Measurements from ENCODE around the gene IL19. TPM values are rescaled to one million over a fixed set of nuclear protein-coding genes. Genes with fewer than 3 reads are reported as not detected.

The IL19 gene
- polyA plus RNA-seq, 1 of the 3 experiments (the other 2 are of a cell fraction), result not detected

DNA sequence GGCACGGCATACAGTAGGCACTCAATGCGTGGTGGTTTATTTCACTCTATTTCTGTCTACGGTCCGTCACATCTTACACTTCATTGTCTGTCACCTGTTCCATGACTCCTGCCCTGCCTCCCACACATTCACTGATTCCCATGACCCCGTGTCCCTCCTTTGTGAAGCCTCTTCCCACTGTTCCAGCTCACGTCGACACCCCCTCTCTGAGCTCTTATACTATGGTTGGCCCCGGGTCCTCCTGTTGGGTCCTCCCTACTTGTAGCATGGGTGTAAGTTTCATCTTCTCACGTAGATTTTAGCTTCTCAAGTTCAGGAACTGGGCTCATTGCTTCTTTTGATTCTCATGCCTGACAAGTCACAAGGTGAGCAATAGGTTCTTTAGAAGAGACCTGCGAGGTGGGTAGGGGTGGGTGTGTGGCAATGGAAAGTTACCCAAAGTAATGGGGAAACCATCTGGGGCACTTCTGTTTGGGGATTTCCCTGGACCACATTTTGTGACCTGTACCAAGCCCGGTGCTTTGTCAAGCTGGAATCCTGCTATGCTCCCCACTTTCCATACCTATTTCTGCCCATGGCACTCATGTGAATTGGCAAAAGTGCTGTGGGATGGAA is 23.8 kb downstream of the IL19 start:
- H3K4me2 ChIP-seq, result no peak overlapping the region
- no peak overlapping the region for H2AFZ ChIP-seq (ENCODE audit: low read depth)
- no peak overlapping the region for H3K9ac ChIP-seq
- no peaks in the 10 kb centered on the region for H3K9me2 ChIP-seq
- no peaks in the 10 kb centered on the region for H3K79me2 ChIP-seq (ENCODE audit: insufficient read depth)
- no peaks in the 10 kb centered on the region for H3K9me3 ChIP-seq
- CTCF ChIA-PET, result interaction anchor here (1.0 to 1.6 kb wide), 4 partner anchors 11 to 188 kb away, joined by 3 to 10 read pairs (median 6); no protein-coding TSS in a partner anchor
- H3K4me3 ChIP-seq (ENCODE audit: low read depth in 2 of 2, low read length in 1 of 2), result no peak overlapping the region
- H3K27me3 ChIP-seq (ENCODE audit: insufficient read depth), result 0 out of 2 replicates have a peak, but pooled peaks cover 5% of the 10 kb centered on the region
- POLR2A ChIA-PET, result no interaction called here
- H3K27ac ChIP-seq (ENCODE audit: low read depth in 2 of 2, low read length in 1 of 2), result no peak overlapping the region
- no peak for DNase-seq
- WGBS (ENCODE audit: low lambda C conversion rate), result 63% methylated on average over 11 of the region's 11 CpGs
- H3F3A ChIP-seq (replicated peaks; ENCODE audit: insufficient read depth), result peaks cover 2% of the 10 kb centered on the region
- no peaks in the 10 kb centered on the region for H3K36me3 ChIP-seq (replicated peaks in 1 of 2; ENCODE audit: control insufficient read depth in 1 of 2, insufficient read depth in 2 of 2, low read length in 1 of 2)
- H3K4me1 ChIP-seq (ENCODE audit: control insufficient read depth in 1 of 2, insufficient read depth in 2 of 2, low read depth in 1 of 2, low read length in 1 of 2), result no peaks in the 10 kb centered on the region
- TF ChIP-seq, protein P1, sequence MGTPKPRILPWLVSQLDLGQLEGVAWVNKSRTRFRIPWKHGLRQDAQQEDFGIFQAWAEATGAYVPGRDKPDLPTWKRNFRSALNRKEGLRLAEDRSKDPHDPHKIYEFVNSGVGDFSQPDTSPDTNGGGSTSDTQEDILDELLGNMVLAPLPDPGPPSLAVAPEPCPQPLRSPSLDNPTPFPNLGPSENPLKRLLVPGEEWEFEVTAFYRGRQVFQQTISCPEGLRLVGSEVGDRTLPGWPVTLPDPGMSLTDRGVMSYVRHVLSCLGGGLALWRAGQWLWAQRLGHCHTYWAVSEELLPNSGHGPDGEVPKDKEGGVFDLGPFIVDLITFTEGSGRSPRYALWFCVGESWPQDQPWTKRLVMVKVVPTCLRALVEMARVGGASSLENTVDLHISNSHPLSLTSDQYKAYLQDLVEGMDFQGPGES (IDR thresholded peaks at IDR 0.05; ENCODE audit: low read depth, low read length), result no peak
- TF ChIP-seq, protein P2, sequence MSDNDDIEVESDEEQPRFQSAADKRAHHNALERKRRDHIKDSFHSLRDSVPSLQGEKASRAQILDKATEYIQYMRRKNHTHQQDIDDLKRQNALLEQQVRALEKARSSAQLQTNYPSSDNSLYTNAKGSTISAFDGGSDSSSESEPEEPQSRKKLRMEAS (IDR thresholded peaks at IDR 0.05; ENCODE audit: low read depth), result no peak
- TF ChIP-seq RAD21 (IDR thresholded peaks at IDR 0.05; ENCODE audit: low read length) (no peak), CHD2 (IDR thresholded peaks at IDR 0.05; ENCODE audit: low read length, partially characterized antibody) (no peak), POLR2AphosphoS5 (IDR thresholded peaks at IDR 0.05; ENCODE audit: low read depth, low read length) (no peak), TEAD4 (IDR thresholded peaks at IDR 0.05; ENCODE audit: borderline replicate concordance, insufficient read depth) (no peak), RXRA (IDR thresholded peaks at IDR 0.05; ENCODE audit: borderline replicate concordance, low read depth) (no peak), NFIC (IDR thresholded peaks at IDR 0.05; ENCODE audit: borderline replicate concordance) (no peak), FOXJ3 (CRISPR knock-in tag; IDR thresholded peaks at IDR 0.05) (no peak), MXI1 (IDR thresholded peaks at IDR 0.05; ENCODE audit: low read depth, low read length) (no peak), FOXM1 (IDR thresholded peaks at IDR 0.05; ENCODE audit: low read depth) (no peak), YY1 (IDR thresholded peaks at IDR 0.05; ENCODE audit: low read depth) (no peak)
- TF ChIP-seq, protein P3, sequence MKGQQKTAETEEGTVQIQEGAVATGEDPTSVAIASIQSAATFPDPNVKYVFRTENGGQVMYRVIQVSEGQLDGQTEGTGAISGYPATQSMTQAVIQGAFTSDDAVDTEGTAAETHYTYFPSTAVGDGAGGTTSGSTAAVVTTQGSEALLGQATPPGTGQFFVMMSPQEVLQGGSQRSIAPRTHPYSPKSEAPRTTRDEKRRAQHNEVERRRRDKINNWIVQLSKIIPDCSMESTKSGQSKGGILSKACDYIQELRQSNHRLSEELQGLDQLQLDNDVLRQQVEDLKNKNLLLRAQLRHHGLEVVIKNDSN (IDR thresholded peaks at IDR 0.05; ENCODE audit: borderline replicate concordance, low read depth), result no peak
- TF ChIP-seq, protein P4, sequence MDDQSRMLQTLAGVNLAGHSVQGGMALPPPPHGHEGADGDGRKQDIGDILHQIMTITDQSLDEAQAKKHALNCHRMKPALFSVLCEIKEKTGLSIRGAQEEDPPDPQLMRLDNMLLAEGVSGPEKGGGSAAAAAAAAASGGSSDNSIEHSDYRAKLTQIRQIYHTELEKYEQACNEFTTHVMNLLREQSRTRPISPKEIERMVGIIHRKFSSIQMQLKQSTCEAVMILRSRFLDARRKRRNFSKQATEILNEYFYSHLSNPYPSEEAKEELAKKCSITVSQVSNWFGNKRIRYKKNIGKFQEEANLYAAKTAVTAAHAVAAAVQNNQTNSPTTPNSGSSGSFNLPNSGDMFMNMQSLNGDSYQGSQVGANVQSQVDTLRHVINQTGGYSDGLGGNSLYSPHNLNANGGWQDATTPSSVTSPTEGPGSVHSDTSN (IDR thresholded peaks at IDR 0.05), result no peak
- TF ChIP-seq, protein P5, sequence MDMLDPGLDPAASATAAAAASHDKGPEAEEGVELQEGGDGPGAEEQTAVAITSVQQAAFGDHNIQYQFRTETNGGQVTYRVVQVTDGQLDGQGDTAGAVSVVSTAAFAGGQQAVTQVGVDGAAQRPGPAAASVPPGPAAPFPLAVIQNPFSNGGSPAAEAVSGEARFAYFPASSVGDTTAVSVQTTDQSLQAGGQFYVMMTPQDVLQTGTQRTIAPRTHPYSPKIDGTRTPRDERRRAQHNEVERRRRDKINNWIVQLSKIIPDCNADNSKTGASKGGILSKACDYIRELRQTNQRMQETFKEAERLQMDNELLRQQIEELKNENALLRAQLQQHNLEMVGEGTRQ (IDR thresholded peaks at IDR 0.05; ENCODE audit: borderline replicate concordance, low read depth, low read length), result no peak
- no peaks in the 10 kb centered on the region for H4K20me1 ChIP-seq (ENCODE audit: insufficient read depth)
